Cardiac muscle cell (in vitro differentiated cells and primary cell): ENCODE measurements around the gene CNTFR. TPM values are rescaled to one million over a fixed set of nuclear protein-coding genes. Genes with fewer than 3 reads are reported as not detected.
A peak's percentile ranks its signal among the peaks of the same experiment; 100 is the strongest.

Experiments
- DNase-seq, 2 donors: peaks; one replicate each; pipeline versions ENCODE4 v3.0.0 to v3.0.0-alpha.2; 2010 to 2017; ENCODE audit warnings: low read depth in 1 of 2, low spot score in 1 of 2
- H3K27ac ChIP-seq: fragments of 200-600 bp; sonication (generic); 2 replicates; pipeline ENCODE4 v1.5.1; 2016
- H3K27me3 ChIP-seq: fragments of 200-600 bp; sonication (generic); 2 replicates; pipeline ENCODE4 v1.6.0; 2016; ENCODE audit warnings: control low read depth
- H3K36me3 ChIP-seq: fragments of 200-600 bp; sonication (generic); 2 replicates; pipeline ENCODE4 v1.5.1; 2016; ENCODE audit warnings: control low read depth
- H3K4me1 ChIP-seq: fragments of 200-600 bp; sonication (generic); 2 replicates; pipeline ENCODE4 v1.8.1; 2017; ENCODE audit warnings: low read depth, mild to moderate bottlenecking, mixed run types
- H3K4me3 ChIP-seq: fragments of 200-600 bp; sonication (generic); 2 replicates; pipeline ENCODE4 v1.5.1; 2016; ENCODE audit warnings: mild to moderate bottlenecking
- H3K9me3 ChIP-seq: fragments of 200-600 bp; sonication (generic); 2 replicates; pipeline ENCODE4 v1.5.1; 2017; ENCODE audit warnings: low read depth, mild to moderate bottlenecking, control low read depth
- CTCF ChIP-seq: IDR thresholded peaks from 2 replicates; pipeline ENCODE4 v1.5.1; 2012; ENCODE audit warnings: low read depth, mild to moderate bottlenecking, low read length
- polyA plus RNA-seq: library from polyadenylated mRNA; unstranded; fragments of >200 nt; fragmentation: Nextera tagmentation; extraction: Ambion mirVana; gene quantifications from 2 replicates; pipeline ENCODE4 v1.2.1, GENCODE V29; 2016
- total RNA-seq: library from RNA; depleted of rRNA; stranded (reverse); fragments of >200 nt; gene quantifications from 2 replicates; pipeline ENCODE4 v1.2.3, GENCODE V29; 2016

The CNTFR gene
- total and polyA plus RNA-seq, 2 experiments from 2014 or later = 15.5 to 29.8 TPM

- Histone ChIP-seq H3K4me3 (no peak overlapping the region), H3K27me3 (no peaks in the 10 kb centered on the region), H3K27ac (no peak overlapping the region), H3K4me1 (peaks cover 7% of the 10 kb centered on the region), H3K36me3 (no peaks in the 10 kb centered on the region), H3K9me3 (no peaks in the 10 kb centered on the region)
- DNase-seq = no peak
- TF ChIP-seq CTCF = no peak
These were observed 16.7 kb upstream of the CNTFR start for GRCh38 chr9:34606190-34606589.

GRCh38 chr9:34603610-34604231 is 14.2 kb upstream of the CNTFR start:
- peak; percentile 81 to 87 for DNase-seq
- H3K36me3 ChIP-seq = no peaks in the 10 kb centered on the region
- no peaks in the 10 kb centered on the region for H3K9me3 ChIP-seq
- no peaks in the 10 kb centered on the region for H3K27me3 ChIP-seq
- H3K27ac ChIP-seq = no peak overlapping the region
- H3K4me3 ChIP-seq = no peak overlapping the region
- peaks cover 10% of the 10 kb centered on the region for H3K4me1 ChIP-seq
- TF ChIP-seq CTCF = peak; percentile 91

GRCh38 chr9:34601937-34602573 is 12.5 kb upstream of the CNTFR start:
- Histone ChIP-seq H3K36me3 (no peaks in the 10 kb centered on the region), H3K4me1 (peaks cover 12% of the 10 kb centered on the region), H3K4me3 (no peak overlapping the region), H3K9me3 (no peaks in the 10 kb centered on the region), H3K27me3 (no peaks in the 10 kb centered on the region), H3K27ac (no peak overlapping the region)
- DNase-seq = no peak
- TF ChIP-seq CTCF = no peak

GRCh38 chr9:34600908-34601307 is 11.4 kb upstream of the CNTFR start:
- Histone ChIP-seq H3K4me3 (no peak overlapping the region), H3K27ac (no peak overlapping the region), H3K4me1 (peaks cover 12% of the 10 kb centered on the region), H3K27me3 (no peaks in the 10 kb centered on the region), H3K9me3 (no peaks in the 10 kb centered on the region), H3K36me3 (no peaks in the 10 kb centered on the region)
- no peak for DNase-seq
- TF ChIP-seq CTCF = no peak

GRCh38 chr9:34599546-34599945 is 10.0 kb upstream of the CNTFR start:
- Histone ChIP-seq H3K4me3 (no peak overlapping the region), H3K27ac (no peak overlapping the region), H3K4me1 (peaks cover 12% of the 10 kb centered on the region), H3K36me3 (no peaks in the 10 kb centered on the region), H3K9me3 (no peaks in the 10 kb centered on the region), H3K27me3 (no peaks in the 10 kb centered on the region)
- no peak for TF ChIP-seq CTCF
- DNase-seq = no peak
